GM21528 (cell line): ENCODE measurements around the gene GTPBP6.
"Not testable (repeated sequence)": the region's sequence is repeated elsewhere in the genome, so short reads cannot be mapped to it uniquely, and the experiment has no call there.

Source experiments
- ATAC-seq: cut with Tn5 transposase; IDR thresholded peaks from one replicate; pipeline ENCODE4 v1.9.1; 2021; ENCODE audit warnings: mild to moderate bottlenecking, moderate library complexity; ENCODE audit not compliant: unreplicated experiment, low FRiP score

The GTPBP6 gene

DNA sequence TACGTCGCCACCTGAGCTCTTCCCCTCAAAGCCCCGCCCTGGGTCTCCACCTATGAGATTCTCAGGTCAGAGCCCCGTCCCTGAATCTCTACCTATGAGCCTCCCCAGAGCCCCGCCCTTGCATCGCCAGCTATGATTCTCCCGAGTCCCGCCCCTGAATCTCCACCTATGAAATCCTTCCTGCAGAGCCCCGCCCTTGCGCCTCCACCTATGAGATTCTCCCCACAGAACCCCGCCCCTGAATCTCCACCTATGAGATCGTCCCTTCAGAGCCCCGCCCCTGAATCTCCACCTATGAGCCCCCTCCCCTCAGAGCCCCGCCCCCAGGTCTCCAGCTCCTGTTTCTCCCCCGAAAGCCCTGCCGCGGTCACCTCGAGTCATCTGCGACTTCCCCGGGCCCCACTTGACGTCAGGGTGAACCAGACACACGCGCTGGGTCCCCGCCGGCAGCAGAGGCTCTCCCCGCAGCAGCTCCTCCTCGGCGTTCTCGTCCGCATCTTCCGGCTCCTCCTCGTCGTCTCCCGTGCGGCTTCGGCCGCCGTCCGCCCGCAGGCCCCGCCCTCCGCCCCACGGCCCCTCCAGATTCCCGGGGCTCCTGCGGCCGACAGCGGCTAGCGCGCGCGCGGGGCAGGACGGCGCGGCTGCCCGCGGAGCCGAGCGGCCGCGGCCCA is 393 bp downstream of the GTPBP6 start:
- peak; percentile 62 for ATAC-seq

DNA sequence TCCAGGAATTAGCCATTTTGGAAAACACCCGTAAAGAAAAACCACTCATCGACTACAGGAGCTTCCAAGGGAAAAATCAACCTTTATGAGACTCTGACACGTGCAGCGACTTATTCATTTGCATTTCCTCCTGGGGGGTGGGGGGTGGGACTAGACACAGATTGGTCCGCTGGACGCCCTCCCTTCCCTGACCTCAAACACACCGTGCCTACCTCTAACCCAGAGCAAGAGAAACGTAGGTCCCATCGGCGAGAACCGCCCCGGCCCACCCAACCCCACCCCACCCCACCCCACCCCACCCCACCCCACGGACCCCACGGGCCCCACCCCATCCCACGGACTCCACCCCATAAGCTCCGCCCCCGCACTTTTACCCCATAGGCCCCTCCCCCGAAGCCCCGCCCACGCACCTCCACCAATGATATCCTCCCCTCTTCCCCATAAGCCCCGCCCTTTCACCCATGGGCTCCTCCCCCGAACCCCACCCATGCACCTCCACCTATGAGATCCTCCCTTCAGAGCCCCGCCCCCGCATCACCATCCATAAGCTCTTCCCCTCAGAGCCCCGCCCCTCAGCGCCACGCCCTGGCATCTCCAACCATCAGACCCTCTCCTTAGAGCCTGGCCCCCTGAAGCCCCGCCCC is 1.1 kb downstream of the GTPBP6 start:
- ATAC-seq = no peak

DNA sequence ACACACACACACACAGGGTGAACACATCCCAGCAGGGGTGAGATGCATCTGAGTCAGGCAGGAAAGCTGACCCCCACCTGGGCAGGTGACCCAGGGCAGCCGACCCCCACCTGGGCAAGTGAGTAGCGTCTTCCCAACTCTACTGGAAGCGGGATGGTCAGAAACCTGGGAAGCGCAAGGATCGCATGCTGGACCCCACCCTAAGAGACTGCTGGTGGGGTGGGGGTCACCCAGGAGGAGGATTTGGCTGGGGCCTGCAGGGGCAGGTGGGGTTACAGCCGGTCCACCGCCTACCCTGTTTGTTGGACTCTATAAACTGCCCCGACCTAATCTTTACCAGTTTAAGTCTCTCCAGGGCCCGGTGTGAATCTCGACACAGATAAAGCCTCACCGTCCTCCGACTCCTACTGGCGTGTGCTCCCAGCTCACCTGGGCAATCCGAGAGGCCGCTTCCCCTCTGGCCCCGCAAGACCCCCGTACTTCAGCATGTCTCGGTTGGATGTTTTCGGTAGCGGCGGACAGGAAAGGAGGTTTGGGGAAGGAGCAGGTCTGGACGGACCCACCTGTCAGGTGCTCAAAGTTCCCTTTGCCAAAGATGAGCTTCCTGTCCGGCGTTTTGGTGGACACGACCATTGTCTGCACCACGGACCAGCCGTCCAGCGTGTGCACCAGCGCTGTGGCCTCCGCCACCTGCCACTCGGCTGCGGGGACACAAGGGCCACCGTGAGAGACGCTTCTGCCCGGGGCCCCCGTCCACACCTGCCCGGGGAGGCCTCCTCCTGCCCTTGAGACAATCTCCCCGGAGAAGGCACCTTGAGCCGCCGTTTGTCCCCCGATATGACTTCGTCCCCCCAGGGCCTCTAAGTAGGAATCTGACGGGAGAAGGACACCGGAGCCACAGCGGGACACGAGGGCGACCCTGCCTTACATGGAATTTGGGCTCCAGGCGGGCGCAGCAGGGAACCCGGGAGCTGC is 2.0 kb downstream of the GTPBP6 start:
- ATAC-seq = no peak

DNA sequence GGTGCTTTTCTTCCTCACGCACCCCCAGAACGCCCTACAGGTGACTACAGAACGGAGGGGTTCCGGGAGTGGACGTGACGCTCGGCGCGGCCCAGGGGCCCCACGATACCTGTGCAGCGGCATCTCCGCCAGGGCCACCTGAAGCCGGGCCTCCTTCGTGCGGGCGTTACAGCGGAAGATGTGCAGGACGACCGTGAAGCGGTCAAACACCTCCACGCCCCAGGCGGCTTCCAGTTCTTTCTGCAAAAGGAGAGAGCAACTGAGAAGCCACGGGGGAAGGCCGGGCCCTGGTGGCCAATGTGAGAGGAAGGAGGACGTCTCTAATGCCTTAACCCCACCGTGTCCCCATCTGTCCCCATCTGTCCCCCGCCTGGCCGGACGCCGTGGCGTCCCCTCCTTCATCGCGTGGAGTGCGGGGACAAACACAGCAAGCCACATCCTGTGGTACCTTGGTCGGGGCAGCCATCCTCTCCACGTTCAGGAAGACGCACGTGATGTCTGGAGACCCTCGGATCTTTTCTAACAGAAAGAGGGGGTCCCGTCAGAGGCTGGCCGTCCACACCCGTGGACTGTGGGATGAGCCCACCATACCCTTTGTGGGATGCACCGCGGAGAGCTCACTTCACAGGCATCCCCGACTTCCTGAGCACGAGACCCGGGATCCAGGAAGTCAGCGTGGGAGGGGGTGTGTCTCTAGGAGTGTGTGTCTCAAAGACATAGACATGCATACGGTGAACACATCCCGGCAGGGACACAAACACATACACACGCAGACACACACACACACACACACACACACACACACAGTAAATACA is 3.6 kb downstream of the GTPBP6 start:
- ATAC-seq = no peak

DNA sequence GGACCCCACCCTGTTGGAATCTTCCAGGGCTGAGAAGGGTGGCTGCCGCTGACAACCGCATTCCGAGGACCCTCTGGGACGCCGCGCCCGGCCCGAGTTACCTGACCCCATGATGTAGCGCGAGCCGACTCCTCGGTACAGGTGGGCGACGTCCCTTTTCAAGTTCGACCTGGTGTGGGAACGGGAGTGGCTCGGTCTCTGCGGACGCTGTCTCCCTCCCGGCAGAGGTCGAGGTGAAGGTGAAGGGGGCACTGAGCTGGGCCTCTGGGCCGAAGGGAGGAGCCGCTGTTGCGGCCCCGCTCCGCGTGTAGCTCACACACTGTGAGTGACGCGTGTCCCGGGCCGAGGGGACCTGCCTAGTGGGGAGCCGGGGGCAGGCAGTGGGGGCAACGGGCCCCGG is 4.5 kb downstream of the GTPBP6 start:
- no peak for ATAC-seq

DNA sequence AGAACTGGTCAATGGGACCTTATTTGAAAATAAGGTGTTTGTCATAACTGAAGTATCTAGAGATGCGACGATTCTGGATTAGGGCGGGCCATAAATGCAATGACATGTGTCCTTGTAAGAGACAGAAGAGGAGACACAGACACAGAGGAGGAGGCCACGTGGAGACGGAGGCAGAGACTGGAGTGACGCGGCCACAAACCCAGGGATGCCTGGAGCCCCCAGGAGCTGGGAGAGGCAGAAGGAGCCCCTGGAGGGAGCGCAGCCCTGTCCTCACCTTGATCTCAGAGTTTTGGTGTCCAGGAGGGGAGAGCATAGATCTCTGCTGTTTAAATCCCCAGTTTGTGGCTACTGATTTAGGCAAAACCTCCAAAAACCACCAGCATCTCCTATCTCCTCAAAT is 5.0 kb downstream of the GTPBP6 start:
- no peak for ATAC-seq

DNA sequence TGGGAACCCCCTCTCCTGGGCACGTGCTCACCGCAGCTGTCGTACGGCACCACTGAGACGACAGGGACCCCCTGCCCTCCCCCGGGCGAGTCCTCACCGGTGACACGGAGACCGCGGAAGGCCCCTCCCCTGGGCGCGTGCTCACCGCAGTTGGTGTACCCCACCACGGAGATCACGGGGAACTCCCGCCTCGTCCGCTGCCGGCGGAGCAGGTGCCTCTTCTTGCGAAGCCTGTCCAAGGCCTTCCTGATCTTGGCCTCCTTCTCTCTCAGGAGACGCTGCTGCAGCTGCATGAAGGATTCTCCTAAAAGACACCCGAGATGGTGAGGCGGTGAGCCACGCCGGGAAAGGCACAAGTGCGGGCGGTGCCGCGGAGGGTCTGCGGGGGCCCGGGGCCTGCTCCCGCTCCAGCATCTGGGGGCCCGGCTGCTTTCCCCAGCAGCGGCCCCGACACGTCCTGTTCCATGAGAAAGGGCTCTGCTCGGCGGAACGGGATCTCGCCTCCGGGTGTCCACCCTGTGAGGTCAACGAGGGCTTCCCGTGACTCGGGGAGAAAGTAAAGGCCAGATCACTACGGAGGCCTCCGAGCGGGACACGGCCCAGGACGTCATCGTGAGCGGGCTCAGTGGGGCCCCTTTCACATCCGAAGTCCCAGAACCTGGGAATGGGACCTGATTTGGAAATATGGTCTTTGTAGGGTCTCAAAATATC is 5.8 kb downstream of the GTPBP6 start:
- no peak for ATAC-seq

DNA sequence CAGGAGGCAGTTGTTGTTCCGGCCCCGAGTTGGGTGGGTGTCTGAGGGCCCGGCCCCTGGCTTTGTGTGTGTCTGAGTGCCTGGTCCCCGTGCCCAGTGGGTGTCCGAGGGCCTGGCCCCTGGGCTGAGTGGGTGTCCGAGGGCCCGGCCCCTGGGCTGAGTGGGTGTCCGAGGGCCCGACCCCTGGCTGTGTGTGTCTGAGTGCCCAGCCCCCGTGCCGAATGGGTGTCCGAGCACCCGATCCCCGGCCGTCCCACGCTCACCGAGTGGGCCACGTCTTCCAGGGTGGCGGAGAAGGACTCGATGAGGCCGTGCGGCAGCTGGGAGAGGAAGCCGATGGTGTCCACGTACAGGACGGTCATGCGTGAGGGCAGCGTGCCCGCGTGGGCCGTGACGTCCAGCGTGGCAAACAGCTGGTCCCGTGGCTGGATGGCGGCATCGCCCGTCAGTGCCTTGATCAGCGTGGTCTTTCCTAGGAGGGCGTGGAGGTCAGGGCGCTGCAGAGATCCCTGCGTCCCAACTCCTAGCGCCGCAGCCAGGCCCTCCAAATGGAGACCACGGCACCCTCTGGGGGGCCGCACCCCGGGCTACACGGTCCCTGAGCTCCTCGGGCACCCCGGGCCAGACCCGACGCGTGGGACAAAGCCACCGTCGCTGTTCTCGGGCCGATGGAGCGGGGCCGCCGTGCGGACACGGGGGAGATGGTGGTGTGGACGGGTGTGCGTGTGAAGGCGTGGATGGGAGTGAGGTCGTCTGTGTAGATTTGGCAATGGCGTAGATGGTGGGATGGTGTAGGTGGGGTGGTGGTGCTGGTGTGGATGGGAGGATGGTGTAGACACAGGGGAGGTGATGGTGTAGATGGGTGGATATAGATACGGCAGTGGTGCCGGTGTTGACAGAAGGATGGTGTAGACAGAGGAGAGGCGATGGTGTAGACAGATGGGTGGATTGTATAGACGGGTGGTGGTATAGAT is 7.2 kb downstream of the GTPBP6 start:
- no peak for ATAC-seq

DNA sequence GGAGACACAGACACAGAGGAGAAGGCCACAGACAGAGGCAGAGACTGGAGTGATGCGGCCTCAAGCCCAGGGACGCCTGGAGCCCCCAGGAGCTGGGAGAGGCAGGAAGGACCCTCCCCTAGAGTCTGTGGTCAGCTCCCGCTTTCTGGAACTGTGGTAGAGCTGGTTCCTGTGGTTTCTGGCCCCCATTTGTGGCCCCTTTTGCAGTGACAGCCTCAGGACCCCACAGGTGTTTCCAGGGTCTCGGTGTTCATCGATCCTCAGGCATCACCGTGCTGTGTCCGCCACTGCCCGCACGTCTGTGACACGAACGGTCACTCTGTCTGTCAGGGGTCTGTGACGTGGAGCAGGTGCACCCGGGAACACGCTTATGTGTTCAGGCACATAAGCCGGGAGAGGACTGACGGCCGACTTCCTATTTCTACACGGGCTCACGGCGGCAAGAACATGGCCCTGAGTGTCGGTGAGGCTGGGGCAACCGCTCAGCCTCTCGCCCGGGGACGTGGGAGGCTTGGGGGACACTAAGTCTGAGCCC is 7.9 kb downstream of the GTPBP6 start:
- no peak for ATAC-seq

DNA sequence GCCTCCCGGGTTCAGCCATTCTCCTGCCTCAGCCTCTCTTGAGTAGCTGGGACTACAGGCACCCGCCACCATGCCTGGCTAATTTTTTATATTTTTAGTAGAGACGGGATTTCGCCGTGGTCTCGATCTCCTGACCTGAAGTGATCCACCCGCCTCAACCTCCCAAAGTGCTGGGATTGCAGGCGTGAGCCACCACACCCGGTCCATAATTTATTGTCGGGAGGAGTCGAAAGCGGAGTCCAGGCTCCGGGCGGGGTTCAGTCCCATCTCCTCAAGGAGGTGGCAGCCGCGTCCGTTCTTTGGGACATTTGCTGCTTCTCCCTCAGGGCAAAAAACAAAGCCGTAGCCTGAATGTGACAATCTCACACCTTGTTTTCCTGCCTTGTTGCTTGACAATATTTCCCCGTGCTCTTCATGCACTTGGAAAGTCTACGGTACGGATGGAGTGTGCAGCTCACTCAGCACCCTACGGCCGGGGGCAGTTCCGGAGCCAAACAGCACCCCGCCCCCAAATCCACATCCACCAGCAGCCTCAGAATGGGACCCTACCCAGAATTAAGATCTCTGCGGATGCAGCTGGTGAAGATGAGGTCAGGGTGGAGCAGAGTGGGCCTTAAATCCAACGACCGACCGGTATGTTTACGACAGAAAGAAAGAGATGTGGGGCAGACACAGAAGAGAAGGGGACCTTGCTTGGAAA is 9.6 kb downstream of the GTPBP6 start:
- no peak for ATAC-seq

DNA sequence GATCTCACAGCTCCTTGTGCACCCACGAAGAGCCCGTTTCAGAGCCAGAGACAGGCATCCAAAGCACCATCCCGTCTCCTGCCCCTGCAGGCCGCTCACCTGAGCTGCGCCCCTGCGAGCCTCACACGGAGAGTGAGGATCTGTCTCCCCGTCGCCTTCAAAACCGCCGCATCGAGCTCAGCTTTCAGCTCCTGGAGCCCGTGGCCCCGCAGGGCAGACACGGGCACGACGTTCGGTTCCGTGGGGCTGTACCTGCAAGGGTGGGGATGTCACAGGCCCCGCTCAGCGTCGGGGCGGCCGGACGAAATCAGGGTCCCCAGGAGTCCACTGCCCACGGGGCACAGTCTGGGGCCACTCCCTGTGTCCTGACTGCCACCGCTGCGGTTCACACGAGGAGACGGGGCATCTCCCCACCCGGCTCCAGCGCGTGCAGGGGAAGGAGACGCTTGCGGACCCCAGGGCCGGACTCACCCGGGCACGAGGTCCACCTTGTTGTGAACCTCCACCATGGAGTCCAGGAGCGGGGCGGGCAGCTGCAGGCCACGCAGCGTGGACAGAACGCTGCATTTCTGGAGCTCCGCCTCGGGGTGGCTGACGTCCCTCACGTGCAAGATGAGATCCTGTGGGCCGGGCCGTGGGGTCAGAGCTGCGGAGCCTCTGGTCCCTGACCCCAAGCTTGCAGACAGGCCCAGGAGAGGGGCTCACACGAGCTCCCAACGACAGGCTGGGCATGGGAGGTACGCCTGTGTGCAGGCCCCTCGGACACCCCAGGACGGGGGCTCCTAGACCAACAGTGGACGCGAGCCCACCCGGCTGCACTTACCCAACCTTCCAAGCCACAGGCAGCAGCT is 11.1 kb downstream of the GTPBP6 start:
- no peak for ATAC-seq

DNA sequence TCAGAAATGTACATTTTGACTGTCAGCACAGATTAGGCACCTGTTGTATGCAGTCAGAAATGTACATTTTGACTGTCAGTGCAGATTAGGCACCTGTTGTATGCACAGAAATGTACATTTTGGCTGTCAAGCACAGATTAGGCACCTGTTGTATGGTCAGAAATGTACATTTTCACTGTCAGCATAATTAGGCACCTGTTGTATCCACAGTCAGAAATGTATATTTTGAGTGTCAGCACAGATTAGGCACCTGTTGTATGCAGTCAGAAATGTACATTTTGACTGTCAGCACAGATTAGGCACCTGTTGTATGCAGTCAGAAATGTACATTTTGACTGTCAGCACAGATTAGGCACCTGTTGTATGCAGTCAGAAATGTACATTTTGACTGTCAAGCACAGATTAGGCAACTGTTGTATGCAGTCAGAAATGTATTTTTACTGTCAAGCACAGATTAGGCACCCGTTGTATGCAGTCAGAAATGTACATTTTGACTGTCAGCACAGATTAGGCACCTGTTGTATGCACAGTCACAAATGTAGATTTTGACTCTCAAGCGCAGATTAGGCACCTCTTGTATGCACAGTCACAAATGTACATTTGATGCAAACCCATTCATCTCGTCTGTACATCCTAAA is 11.9 kb downstream of the GTPBP6 start:
- ATAC-seq = not testable (repeated sequence)

DNA sequence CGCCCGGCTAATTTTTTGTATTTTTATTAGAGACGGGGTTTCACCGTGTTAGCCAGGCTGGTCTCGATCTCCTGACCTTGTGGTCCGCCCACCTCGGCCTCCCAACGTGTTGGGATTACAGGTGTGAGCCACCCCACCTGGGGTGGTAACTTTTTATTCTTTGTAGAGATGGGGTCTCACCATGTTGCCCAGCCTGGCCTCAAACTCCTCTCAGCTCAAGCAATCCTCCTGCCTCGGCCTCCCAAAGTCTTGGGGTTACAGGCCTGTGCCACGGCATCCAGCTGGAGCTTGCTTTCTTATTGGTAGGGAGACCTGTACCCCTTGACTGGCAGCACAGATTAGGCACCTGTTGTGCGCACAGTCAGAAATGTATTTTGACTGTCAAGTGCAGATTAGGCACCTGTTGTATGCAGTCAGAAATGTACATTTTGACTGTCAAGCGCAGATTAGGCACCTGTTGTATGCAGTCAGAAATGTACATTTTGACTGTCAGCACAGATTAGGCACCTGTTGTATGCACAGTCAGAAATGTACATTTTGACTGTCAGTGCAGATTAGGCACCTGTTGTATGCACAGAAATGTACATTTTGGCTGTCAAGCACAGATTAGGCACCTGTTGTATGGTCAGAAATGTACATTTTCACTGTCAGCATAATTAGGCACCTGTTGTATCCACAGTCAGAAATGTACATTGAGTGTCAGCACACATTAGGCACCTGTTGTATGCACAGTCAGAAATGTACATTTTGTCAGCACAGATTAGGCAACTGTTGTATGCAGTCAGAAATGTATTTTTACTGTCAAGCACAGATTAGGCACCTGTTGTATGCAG is 12.6 kb downstream of the GTPBP6 start:
- ATAC-seq = not testable (repeated sequence)

DNA sequence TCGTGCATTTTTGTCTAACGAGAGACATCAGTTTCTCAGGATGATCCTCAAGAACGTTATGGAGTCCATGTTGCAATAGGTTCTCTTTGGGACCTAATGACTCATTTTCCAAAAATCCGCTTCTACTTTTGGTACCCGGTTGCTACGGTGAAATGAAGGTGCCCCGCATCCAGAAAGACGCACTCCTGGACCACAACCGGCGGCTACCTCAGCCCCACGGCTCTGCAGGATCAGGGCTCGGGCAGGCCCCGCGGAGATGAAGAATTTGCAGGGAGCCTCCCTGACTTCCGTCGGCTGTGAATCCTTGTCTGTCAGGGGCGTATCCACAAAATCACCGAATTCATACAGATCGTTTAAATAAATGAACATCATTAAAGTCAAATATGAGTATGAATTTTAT is 15.6 kb downstream of the GTPBP6 start:
- ATAC-seq = no peak

DNA sequence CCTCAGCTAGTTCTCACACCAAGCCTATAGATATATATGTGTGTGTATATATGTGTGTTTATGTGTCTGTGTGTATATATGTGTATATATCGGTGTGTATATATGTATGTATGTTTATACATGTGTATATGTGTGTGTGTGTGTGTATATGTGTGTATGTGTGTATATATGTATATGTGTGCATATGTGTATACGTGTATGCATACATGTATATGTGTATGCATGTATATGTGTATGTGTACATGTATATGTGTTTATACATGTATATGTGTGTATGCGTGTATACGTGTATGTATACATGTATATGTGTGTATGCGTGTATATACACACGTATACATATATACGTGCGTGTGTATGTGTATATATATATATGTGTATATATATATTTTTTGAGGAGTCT is 18.3 kb downstream of the GTPBP6 start:
- no peak for ATAC-seq

DNA sequence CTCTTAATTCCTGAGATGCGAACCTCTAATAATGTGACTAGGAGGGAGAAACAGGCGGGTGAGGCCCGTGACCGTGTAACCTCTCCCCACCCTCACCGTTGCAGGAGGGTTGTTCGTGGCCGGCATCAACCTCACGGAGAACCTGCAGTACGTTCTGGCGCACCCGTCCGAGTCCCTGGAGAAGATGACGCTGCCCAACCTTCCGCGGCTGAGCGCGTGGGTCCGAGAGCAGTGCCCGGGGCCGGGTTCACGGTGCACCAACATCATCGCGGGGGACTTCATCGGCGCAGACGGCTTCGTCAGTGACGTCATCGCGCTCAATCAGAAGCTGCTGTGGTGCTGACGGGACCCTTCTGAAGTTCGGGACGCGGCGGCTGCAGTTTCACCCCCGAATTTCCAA is 19.6 kb downstream of the GTPBP6 start:
- ATAC-seq = no peak
